Caki2 (cell line): ENCODE results near the gene KIF7. TPM values are rescaled to one million over a fixed set of nuclear protein-coding genes. Genes with fewer than 3 reads are reported as not detected.

Source experiments
- total RNA-seq: library from RNA; depleted of rRNA; stranded (reverse); fragments of >200 nt; shearing (Covaris generic); gene quantifications from 2 replicates; pipeline ENCODE4 v1.2.3, GENCODE V29; 2014; ENCODE audit warnings: low replicate concordance; rRNA removed

The KIF7 gene
- total RNA-seq, 1 experiment from 2014 or later = not detected

Other genes with a start within 250 kb of the KIF7 start
- gene RHCG, start 158.9 kb downstream of the KIF7 start, total RNA-seq = not detected in 2 replicates
- gene TICRR, start 80.0 kb downstream of the KIF7 start, total RNA-seq = 6.2 and 7.5 TPM in 2 replicates
- gene PLIN1, start 23.9 kb upstream of the KIF7 start, total RNA-seq = not detected in 2 replicates
- gene PEX11A, start 35.3 kb upstream of the KIF7 start, total RNA-seq = 9.8 and 12.6 TPM in 2 replicates
- gene WDR93, start 35.3 kb upstream of the KIF7 start, total RNA-seq = 0.93 and 1.5 TPM in 2 replicates
- gene MESP1, start 95.8 kb upstream of the KIF7 start, total RNA-seq = 2.1 and 4.7 TPM in 2 replicates
- gene MESP2, start 120.9 kb upstream of the KIF7 start, total RNA-seq = 0.43 and 1.4 TPM in 2 replicates
- gene ANPEP, start 159.4 kb upstream of the KIF7 start, total RNA-seq = not detected in 2 replicates
- 94.2 and 123 TPM in 2 replicates for gene AP3S2, start 238.5 kb upstream of the KIF7 start, total RNA-seq